Choroid plexus epithelial cell (primary cell): ENCODE results near the gene SLC38A10.

ENCODE experiments used
- DNase-seq: peaks from one replicate; pipeline ENCODE4 v3.0.0-alpha.2; 2010; ENCODE audit warnings: low read depth
- H3K4me3 ChIP-seq: 2 replicates; pipeline ENCODE4 v1.5.1; 2011; ENCODE audit warnings: low read depth, mild to moderate bottlenecking, control low read depth, low read length, moderate library complexity
- TF ChIP-seq, protein P1 (sequence below): conservative IDR thresholded peaks from 2 replicates; pipeline ENCODE4 v1.5.1; 2011; ENCODE audit warnings: low read depth, mild to moderate bottlenecking, control low read depth, inconsistent platforms, low read length, moderate library complexity

Gene SLC38A10

DNA sequence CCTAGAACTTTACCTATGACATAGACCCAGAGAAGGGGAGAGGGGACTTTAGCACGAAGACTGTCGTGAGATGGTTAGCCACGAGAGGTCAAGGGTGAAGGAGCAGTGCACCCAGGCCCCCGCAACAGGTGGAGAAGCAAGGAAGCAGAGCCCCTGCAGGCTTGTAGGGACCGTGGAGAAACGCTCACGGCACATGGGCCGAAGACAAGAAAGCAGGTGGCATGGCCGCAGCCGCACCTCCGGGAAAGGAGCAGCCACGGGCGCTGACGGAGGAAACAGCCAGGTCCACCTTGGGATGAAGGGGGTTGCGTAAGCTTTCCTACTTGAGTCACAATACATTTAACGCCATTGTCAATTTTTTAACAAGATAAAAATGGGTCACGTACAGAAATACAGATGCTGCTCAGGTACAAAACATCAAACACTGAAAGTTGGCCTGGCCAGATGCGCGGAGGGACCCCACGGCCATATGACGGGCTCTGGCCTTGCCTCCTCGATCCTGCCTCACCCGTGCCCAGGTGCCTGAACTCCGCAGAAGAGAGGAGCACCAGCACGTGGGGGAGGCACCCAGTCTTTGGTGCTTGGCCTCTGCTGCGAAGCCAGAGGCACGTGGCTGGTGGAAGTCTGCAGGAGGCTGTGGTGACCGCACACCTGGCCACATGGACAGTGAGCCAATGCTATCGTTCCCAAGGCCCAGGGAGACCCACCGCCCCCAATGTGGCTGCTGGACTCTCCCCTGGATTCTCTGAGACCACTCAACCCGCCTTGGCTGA is 21.2 kb downstream of the SLC38A10 start:
- TF ChIP-seq, protein P1, sequence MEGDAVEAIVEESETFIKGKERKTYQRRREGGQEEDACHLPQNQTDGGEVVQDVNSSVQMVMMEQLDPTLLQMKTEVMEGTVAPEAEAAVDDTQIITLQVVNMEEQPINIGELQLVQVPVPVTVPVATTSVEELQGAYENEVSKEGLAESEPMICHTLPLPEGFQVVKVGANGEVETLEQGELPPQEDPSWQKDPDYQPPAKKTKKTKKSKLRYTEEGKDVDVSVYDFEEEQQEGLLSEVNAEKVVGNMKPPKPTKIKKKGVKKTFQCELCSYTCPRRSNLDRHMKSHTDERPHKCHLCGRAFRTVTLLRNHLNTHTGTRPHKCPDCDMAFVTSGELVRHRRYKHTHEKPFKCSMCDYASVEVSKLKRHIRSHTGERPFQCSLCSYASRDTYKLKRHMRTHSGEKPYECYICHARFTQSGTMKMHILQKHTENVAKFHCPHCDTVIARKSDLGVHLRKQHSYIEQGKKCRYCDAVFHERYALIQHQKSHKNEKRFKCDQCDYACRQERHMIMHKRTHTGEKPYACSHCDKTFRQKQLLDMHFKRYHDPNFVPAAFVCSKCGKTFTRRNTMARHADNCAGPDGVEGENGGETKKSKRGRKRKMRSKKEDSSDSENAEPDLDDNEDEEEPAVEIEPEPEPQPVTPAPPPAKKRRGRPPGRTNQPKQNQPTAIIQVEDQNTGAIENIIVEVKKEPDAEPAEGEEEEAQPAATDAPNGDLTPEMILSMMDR = no peak
- H3K4me3 ChIP-seq = no peak overlapping the region
- DNase-seq = no peak

DNA sequence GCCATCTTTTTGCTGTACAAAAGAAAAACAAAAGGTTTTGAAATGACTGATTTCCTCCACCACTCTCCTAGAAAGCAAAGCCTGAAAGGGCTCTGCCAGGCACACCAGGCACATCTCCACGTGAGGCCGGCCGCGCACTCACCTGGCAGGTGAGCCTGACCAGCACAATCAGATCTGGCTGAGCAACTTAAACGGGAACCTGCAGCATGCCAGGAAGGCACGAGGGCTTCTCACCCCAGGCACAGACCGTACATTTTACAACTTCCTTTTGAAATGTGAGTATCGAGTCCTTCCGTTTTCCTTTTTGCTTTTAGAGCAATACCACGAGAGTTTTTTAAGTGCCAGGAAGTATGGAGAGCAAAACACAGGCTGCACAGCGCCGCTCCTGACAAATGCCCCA is 22.5 kb downstream of the SLC38A10 start:
- no peak for DNase-seq
- H3K4me3 ChIP-seq = no peak overlapping the region
- TF ChIP-seq, protein P1 = no peak

DNA sequence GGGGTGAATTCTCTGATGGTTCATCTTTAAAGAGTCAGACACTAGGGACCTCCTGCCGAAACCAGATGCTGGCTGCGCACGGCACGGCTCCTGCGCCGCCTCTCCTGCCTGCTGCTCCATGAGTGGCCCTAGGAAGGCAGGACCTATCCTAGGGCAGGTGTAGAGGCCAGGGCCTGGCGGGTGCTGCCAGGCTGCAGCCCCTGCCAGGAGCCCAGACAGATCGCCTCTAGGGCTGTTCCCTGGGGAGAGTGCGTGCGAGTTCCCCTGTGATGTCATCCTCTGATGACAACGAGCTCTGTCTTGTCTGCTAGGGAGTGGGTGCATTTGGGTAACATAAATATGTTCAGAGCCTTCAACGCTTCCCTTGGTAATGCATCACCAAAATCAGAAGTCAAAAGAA is 23.9 kb downstream of the SLC38A10 start:
- TF ChIP-seq, protein P1 = no peak
- H3K4me3 ChIP-seq = no peak overlapping the region
- no peak for DNase-seq

DNA sequence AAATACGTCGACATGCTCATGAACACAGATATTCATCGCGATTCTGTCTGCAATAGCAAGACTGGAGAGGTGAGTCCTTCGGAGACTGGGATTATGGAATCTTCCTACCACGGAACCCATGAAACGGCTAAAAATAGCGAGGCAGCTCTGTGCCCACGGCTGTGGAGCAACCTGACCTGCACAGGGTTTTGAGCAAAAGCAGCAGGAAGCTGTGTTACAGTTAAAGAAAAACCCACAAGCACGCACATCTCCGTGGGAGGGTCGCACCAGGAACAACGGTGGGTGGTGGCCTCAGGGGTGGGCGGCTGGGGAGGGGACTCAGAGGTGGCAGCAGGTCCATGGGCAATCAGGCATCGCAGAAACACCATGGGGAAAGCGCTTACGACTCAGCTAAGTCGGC is 24.8 kb downstream of the SLC38A10 start:
- no peak for DNase-seq
- TF ChIP-seq, protein P1 = no peak
- no peak overlapping the region for H3K4me3 ChIP-seq

DNA sequence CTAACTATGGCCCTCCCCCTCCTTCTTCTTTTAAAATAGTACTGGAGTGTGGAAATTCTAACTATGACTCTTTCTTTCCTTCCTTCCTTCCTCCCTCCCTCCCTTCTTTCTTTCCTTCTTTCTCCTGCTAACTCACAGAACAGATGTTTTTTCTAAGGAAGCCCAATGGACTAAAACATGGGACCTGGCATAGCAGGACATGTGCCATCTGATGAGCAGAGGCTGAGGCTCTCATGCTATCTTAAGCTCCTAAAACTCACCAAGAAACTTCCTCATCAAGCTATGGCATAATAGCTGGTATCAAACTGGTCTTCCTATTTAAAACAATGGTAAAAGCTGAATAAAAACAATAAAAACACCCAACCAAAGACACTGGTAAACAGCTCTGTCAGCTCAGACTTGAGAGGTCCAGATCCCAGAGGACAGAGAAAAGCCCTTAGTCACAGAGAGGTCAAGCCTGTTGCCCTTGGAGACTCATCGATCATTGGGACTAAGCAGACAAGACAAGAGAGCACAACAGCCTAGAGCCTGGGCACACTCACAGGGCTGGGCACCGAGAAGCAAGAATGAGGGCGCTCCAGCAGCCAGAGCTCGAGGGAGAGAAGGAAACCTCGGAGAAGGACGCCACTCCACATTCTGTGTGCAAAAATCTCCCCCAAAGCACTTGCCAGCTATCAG is 27.6 kb downstream of the SLC38A10 start:
- no peak for DNase-seq
- no peak overlapping the region for H3K4me3 ChIP-seq
- TF ChIP-seq, protein P1 = no peak

DNA sequence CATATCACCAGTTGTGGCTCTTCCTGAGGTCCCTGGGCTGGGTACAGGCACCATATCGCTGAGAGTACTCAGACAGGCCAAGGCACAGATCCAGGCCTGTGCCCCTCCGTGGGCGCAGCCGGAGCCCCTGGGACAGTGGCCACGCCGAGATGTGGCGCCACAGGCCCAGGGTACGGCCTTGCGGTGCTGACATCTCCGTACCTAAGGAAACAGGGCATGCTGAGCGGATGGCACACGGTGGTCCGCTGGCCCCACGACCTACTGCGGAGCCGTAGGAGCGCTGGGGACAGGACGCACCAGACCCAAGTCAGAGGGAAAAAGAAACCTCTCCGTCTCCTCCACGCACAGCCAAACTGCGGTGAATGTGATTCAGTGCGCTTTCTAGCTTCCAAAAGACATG is 29.5 kb downstream of the SLC38A10 start:
- DNase-seq = no peak
- H3K4me3 ChIP-seq = no peak overlapping the region
- TF ChIP-seq, protein P1 = no peak
